Measurements from ENCODE around the gene KCNJ12.
"Not testable (repeated sequence)": the region's sequence is repeated elsewhere in the genome, so short reads cannot be mapped to it uniquely, and the experiment has no call there.

DNA sequence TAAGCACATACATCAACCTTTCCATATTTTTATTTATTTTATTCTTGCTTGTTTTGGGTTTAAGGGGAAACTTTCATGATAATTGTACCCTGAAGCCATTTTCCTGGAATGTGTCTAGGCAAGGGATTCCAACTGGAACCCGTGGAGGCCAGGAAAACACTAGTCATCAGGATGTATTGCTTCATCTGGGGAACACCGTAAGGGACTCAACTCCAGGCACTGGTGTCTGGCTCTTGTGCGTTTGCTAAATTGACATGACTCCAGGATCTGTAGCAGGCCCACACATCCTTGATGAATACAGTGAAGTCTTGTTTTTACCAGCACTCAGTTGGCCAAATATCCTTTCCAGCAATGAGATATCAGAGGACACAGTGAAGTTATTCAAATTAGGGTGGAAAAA, 51.6 kb downstream of the KCNJ12 start:
- TF ChIP-seq, protein P1, sequence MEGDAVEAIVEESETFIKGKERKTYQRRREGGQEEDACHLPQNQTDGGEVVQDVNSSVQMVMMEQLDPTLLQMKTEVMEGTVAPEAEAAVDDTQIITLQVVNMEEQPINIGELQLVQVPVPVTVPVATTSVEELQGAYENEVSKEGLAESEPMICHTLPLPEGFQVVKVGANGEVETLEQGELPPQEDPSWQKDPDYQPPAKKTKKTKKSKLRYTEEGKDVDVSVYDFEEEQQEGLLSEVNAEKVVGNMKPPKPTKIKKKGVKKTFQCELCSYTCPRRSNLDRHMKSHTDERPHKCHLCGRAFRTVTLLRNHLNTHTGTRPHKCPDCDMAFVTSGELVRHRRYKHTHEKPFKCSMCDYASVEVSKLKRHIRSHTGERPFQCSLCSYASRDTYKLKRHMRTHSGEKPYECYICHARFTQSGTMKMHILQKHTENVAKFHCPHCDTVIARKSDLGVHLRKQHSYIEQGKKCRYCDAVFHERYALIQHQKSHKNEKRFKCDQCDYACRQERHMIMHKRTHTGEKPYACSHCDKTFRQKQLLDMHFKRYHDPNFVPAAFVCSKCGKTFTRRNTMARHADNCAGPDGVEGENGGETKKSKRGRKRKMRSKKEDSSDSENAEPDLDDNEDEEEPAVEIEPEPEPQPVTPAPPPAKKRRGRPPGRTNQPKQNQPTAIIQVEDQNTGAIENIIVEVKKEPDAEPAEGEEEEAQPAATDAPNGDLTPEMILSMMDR (conservative IDR thresholded peaks at IDR 0.05; ENCODE audit: low read depth, low read length), result not testable (repeated sequence)
- not testable (repeated sequence) for TF ChIP-seq EZH2 (IDR thresholded peaks at IDR 0.05; ENCODE audit: borderline replicate concordance, low read depth, low read length, poor library complexity, severe bottlenecking)
